ENCODE data around the gene HARBI1.
A peak's percentile ranks its signal among the peaks of the same experiment; 100 is the strongest.

The HARBI1 gene

GRCh38 chr11:46597609-46598219 is 19.3 kb downstream of the HARBI1 start:
- Histone ChIP-seq H3K9me2 (replicated peaks; ENCODE audit: low read depth, low read length) (no peaks in the 10 kb centered on the region), H4K20me1 (ENCODE audit: insufficient read depth, low read length, poor library complexity, severe bottlenecking) (peaks cover 9% of the 10 kb centered on the region), H3K4me1 (ENCODE audit: insufficient read depth, low read length, poor library complexity, severe bottlenecking) (peaks cover 13% of the 10 kb centered on the region), H3K79me2 (ENCODE audit: insufficient read depth, low read length) (peaks cover 11% of the 10 kb centered on the region), H3F3A (ENCODE audit: low read depth) (no peaks in the 10 kb centered on the region; the same call in 1 of the 2 replicates), H3K4me3 (ENCODE audit: low read length, poor library complexity, severe bottlenecking) (no peak overlapping the region), H2AFZ (ENCODE audit: low read length) (no peak overlapping the region), H3K27me3 (ENCODE audit: insufficient read depth, low read length, poor library complexity, severe bottlenecking) (no peaks in the 10 kb centered on the region), H3K4me2 (ENCODE audit: low read depth, low read length, poor library complexity, severe bottlenecking) (no peak overlapping the region), H3K9ac (ENCODE audit: low read depth, low read length, poor library complexity, severe bottlenecking) (no peak overlapping the region), H3K36me3 (ENCODE audit: insufficient read depth, low read length) (no peaks in the 10 kb centered on the region), H3K9me3 (ENCODE audit: insufficient read depth, low read depth, low read length) (no peaks in the 10 kb centered on the region)
- no peak for TF ChIP-seq EZH2phosphoT487 (IDR thresholded peaks at IDR 0.05; ENCODE audit: borderline replicate concordance)
- TF ChIP-seq, protein P1, sequence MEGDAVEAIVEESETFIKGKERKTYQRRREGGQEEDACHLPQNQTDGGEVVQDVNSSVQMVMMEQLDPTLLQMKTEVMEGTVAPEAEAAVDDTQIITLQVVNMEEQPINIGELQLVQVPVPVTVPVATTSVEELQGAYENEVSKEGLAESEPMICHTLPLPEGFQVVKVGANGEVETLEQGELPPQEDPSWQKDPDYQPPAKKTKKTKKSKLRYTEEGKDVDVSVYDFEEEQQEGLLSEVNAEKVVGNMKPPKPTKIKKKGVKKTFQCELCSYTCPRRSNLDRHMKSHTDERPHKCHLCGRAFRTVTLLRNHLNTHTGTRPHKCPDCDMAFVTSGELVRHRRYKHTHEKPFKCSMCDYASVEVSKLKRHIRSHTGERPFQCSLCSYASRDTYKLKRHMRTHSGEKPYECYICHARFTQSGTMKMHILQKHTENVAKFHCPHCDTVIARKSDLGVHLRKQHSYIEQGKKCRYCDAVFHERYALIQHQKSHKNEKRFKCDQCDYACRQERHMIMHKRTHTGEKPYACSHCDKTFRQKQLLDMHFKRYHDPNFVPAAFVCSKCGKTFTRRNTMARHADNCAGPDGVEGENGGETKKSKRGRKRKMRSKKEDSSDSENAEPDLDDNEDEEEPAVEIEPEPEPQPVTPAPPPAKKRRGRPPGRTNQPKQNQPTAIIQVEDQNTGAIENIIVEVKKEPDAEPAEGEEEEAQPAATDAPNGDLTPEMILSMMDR (conservative IDR thresholded peaks at IDR 0.05; ENCODE audit: low read length), result no peak

- Histone ChIP-seq H3K9ac (ENCODE audit: low read depth, low read length, poor library complexity, severe bottlenecking) (no peak overlapping the region), H3K9me3 (ENCODE audit: insufficient read depth, low read depth, low read length) (no peaks in the 10 kb centered on the region), H3K4me3 (ENCODE audit: low read length, poor library complexity, severe bottlenecking) (no peak overlapping the region), H3K9me2 (replicated peaks; ENCODE audit: low read depth, low read length) (no peaks in the 10 kb centered on the region), H3K4me1 (ENCODE audit: insufficient read depth, low read length, poor library complexity, severe bottlenecking) (peaks cover 17% of the 10 kb centered on the region), H4K20me1 (ENCODE audit: insufficient read depth, low read length, poor library complexity, severe bottlenecking) (peaks cover 15% of the 10 kb centered on the region), H3F3A (ENCODE audit: low read depth) (no peaks in the 10 kb centered on the region; the same call in 1 of the 2 replicates), H3K79me2 (ENCODE audit: insufficient read depth, low read length) (peaks cover 17% of the 10 kb centered on the region), H2AFZ (ENCODE audit: low read length) (no peak overlapping the region), H3K36me3 (ENCODE audit: insufficient read depth, low read length) (no peaks in the 10 kb centered on the region), H3K27me3 (ENCODE audit: insufficient read depth, low read length, poor library complexity, severe bottlenecking) (no peaks in the 10 kb centered on the region), H3K4me2 (ENCODE audit: low read depth, low read length, poor library complexity, severe bottlenecking) (no peak overlapping the region)
- TF ChIP-seq, protein P1 (conservative IDR thresholded peaks at IDR 0.05; ENCODE audit: low read length), result no peak
- TF ChIP-seq EZH2phosphoT487 (IDR thresholded peaks at IDR 0.05; ENCODE audit: borderline replicate concordance), result no peak
Observed at GRCh38 chr11:46597155-46597554, 19.9 kb downstream of the HARBI1 start.

GRCh38 chr11:46594785-46595184 is 22.2 kb downstream of the HARBI1 start:
- Histone ChIP-seq H3K9me2 (replicated peaks; ENCODE audit: low read depth, low read length) (no peaks in the 10 kb centered on the region), H3K9ac (ENCODE audit: low read depth, low read length, poor library complexity, severe bottlenecking) (no peak overlapping the region), H3K36me3 (ENCODE audit: insufficient read depth, low read length) (no peaks in the 10 kb centered on the region), H3K79me2 (ENCODE audit: insufficient read depth, low read length) (peaks cover 40% of the 10 kb centered on the region), H3K27me3 (ENCODE audit: insufficient read depth, low read length, poor library complexity, severe bottlenecking) (no peaks in the 10 kb centered on the region), H3K4me2 (ENCODE audit: low read depth, low read length, poor library complexity, severe bottlenecking) (peak overlapping the region; percentile 98), H4K20me1 (ENCODE audit: insufficient read depth, low read length, poor library complexity, severe bottlenecking) (peaks cover 31% of the 10 kb centered on the region), H3K4me1 (ENCODE audit: insufficient read depth, low read length, poor library complexity, severe bottlenecking) (peaks cover 34% of the 10 kb centered on the region), H3K9me3 (ENCODE audit: insufficient read depth, low read depth, low read length) (no peaks in the 10 kb centered on the region), H3K4me3 (ENCODE audit: low read length, poor library complexity, severe bottlenecking) (no peak overlapping the region), H3F3A (ENCODE audit: low read depth) (no peaks in the 10 kb centered on the region), H2AFZ (ENCODE audit: low read length) (peak overlapping the region; percentile 96)
- TF ChIP-seq, protein P1 (conservative IDR thresholded peaks at IDR 0.05; ENCODE audit: low read length), result no peak
- TF ChIP-seq EZH2phosphoT487 (IDR thresholded peaks at IDR 0.05; ENCODE audit: borderline replicate concordance), result no peak
